ENCODE results near the gene MACROD2.

MACROD2 gene

DNA sequence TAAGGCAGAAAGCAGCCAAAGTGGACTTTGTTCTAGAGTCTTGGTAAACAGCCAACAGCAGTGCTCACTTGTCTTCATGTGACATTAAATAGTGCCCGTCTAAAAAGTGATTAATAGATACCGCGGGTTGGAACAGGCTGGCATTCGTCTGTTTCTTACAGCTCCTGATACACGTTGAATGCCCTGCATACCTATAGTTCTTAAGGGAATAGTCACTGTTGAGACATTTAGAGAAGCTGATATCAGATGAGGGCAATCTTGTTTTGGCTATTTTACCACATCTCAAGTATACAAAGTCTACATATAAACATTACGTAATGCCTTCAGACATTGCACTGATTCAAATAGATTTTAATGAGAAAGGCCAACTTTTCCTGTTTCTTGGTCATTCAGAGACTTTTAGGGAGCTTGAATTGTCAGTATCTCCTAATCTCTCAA is 717.0 kb downstream of the MACROD2 start:
- no peak for DNase-seq (ENCODE audit: low read depth)

DNA sequence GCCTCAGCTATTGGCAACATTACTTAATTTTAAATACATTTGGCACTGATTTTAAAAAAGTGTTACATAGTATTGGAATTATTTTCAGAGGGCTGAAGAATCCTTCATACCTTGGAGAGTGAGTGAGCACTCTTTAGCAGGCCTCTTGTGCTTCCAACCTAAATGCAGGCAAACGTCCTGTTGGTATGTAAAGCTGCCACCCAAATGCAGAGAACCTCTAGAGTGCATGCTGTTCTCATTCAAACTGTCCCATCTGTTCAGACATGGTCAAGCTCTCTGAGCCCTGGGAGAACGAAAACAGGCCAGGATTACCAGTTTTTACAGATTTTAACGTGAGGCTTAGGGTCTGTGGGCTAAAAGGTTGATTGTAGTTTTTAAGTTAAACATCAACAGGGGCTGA is 720.1 kb downstream of the MACROD2 start:
- no peak for DNase-seq (ENCODE audit: low read depth)

DNA sequence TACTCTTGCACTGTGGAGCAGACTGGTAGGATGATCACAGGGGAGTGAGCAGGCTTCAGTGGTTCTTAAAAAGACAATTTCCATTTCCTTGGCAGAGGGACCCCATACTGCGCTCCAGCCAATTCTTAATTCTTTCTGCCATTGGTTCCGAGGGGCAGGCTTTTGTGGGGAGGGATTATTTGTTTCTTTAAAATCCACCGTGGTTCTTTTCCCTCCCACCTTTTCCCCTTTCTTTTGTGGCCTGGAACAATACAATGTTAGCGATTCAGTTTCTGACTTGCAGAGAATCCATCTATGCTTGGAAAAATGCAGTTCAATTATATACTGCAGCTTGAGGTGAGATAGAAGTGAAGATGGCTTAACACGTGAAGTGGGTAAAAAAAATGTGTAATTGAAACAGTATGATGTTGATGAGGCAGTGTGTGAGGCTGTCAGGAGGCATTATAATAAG is 721.1 kb downstream of the MACROD2 start:
- no peak for DNase-seq (ENCODE audit: low read depth)

DNA sequence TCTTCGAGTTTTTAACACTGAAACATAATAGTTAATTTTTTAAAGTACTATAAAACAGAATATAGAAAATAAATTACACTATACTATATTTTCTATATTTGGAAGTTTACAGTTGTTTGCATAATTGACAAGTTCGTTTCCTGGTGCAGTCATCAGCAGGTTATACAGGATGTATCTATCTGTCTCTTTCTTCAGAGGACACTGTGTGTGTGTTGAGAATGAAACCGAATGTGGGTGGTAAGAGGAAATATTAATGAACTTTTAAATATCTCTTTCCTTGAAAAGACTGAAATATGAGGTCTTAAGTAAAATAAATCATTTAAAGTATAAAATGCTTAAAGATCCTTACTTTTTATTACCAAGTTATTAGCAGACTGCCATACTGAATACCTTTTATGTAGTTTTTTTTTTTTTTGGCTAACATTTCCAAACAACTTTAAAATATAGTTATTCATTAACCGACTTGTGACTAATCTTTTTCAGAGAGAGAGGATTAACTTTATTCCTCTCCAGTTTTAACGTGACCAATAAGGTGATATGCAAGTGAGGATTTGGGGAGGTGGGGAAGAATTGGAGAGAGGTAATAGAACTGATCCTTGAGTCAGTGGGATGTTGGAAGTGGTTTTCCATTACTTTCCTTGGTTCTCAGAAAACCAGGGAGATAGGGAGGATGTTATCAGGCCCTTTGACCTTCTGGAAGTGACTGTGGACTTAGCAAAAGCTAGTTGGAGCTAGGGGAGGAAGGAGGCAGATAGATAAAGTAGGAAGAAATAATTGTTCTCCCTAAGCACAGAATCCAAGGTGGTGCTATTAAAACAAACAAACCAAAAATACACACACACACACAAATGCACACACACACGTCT is 722.1 kb downstream of the MACROD2 start:
- no peak for DNase-seq (ENCODE audit: low read depth)

DNA sequence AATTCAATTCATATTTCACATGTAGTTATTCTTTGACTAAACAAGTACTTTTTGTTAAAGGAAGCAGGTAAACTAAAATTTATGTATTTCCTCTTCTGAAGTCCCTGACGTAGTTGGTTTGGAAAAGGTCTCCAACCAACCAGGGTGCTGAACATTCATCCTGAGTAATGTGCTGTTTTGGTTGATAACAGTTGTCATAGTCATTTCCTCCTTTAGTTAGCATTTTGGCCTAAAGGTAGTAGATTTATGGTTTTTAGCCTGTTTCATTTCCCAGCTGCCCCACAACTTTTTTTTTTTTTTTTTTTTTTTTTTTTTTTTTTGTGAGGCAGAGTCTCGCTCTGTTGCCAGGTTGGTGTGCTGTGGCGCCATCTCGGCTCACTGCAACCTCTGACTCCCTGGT is 724.9 kb downstream of the MACROD2 start:
- DNase-seq (ENCODE audit: low read depth), result no peak

DNA sequence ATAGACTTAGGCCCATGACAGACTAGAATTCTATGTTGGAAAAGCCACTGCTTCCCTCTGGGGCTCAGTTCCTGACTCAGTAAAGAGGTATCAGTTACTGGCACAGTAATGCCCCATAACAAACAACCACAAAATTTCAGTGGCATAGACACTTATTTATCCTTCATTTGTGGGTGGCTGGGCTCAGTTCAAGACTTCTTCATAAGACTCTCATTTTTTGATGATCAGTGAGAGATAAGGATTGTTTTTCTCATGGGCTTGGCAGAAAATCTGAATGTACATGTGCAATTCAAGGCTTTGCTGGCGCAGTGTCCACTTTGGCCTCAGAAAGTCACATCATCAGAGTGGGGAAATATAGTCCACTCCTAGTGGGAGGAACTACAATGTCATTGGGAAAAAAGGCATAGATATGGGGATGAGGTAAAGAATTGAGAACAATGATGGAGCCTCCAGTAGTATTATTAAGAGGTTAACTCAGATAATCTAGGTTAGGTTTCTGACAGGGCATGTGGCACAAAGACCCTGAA is 726.7 kb downstream of the MACROD2 start:
- no peak for DNase-seq (ENCODE audit: low read depth)

DNA sequence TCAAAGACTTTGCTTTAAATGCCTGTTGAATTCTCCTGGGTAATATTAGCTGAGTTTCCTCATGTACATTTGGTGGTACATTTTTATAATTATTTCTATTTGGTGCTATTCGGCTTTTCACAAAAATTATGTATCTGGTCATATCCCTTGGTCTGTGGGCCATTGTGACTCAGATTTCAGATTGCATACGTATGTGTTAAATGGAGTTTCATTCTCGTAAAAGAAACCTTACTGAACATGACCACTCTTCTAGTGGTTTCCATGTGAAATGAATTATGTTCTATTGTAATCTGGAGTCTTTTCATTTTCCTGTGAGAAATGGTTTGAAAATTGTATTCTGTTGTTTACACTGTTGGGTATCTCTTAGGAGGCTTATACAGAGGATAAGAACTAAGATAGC is 728.3 kb downstream of the MACROD2 start:
- no peak for DNase-seq (ENCODE audit: low read depth)

DNA sequence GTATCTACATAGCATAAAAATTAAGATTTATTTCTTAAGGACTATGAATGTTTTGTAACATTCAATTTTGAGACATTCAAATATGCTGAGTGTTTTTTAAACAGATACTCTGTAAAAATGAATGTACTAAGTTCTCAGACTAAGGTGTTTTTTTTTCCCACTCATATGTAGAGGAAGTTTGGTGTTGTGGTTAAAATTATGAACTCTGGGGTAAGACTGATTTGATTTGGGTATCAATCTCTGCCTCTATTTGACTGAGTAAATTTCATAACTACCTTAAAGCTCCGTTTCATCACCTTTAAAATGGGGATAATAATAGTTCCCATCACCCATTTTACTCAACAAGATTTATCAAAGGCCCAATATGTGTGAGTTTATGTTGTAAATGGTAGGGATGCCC is 728.7 kb downstream of the MACROD2 start:
- no peak for DNase-seq (ENCODE audit: low read depth)

DNA sequence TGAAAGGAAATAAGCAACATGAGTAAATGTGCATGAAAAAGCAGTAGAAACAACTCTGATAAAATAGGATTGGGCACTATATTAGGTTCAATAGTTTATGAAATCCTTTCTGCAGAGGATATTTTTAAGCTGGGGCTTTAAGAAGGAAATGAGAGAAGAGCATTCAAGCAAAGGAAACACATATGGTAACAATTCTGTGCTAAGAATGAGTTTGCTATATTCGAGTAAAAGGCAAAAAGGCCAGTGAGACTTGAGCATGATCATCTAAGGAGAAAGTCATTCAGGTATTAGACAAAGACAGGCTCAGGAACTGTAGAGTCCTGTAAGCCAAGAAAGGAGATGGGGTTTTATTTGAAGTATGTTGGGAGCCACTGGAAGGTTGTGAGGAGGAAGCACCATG is 729.2 kb downstream of the MACROD2 start:
- no peak for DNase-seq (ENCODE audit: low read depth)

DNA sequence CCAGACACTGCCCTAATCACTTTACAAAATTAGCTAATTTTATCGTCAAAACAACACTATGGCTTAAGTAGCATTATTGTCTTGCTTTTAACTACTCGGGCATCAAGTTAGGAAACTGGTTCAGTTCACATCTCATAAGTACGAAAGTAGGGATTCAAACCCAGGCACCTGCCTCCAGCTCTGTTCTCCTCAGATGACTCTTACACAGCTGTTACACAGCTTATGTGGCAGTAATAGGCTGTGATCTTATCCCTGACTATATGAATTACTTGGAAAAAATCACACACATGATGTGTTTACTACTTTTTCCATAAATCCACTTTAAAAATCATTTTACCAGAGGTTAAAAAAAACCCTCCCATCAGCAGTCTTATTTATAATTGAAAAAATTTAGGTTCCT is 731.3 kb downstream of the MACROD2 start:
- DNase-seq (ENCODE audit: low read depth), result no peak

DNA sequence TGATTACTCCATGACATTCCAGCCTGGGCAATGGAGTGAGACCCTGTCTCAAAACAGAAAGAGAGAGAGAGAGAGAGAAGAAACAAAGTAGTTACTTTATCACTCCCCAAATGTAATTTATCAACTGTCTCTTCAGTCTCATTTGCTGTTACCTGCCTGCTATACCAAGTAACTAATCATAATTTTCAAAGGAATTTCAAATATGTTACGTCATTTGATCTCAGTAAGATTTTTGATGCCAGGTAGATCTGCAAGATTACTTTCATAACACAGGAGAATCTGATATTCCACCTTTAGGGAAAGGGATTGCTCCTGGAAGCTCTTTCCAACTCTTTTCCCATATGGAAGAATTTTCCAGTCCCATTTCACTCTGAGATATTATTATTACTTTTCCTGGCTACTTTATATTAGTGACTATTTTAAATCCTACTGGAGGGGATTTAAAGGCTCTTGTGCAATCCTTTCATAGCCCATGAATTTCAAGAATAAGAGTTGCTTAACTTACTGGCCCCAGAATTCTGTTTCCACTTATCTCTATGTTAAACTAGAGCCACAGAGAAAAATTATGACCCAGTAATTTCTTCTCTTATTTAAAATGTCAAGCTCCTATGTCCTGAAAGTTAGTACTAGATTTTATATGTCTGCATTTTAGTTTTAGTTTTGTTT is 732.3 kb downstream of the MACROD2 start:
- DNase-seq (ENCODE audit: low read depth), result no peak

DNA sequence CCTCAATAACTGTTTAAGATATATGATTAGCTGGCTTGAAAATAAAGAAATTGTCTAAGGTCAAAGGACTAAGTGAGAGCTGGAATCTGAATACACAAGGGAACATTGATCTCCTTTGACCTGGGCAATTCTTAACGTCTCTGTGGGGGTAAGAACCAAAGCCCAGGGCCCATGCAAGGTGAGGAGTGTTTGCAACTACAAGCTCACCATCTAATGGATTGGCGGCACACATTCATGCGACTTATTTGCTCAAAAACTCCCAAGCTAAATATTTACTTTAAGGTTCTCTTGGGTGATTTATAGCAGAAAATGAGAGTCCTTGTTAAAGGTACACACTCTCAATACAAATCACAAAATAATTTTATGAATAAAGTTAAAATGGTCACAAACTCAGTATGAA is 734.1 kb downstream of the MACROD2 start:
- DNase-seq (ENCODE audit: low read depth), result no peak

DNA sequence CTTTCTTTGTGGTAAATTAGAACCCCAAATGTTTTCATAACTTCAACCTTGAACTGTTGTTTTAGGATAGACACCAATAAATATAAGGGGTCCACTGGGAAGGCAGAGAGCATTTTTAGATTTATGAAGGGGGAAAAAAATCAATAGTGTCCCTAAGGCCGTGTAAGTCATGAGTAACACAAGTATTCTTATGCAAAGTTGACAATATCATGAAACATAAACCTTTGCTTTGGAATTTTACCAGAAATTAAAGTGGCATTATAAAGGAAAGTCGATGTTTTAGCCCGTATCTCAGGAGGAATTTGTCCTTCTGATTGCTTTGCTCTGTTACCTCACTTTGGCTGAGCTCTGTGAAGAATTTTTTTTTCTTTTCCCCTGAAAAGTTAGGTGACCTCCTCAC is 737.0 kb downstream of the MACROD2 start:
- DNase-seq (ENCODE audit: low read depth), result no peak

DNA sequence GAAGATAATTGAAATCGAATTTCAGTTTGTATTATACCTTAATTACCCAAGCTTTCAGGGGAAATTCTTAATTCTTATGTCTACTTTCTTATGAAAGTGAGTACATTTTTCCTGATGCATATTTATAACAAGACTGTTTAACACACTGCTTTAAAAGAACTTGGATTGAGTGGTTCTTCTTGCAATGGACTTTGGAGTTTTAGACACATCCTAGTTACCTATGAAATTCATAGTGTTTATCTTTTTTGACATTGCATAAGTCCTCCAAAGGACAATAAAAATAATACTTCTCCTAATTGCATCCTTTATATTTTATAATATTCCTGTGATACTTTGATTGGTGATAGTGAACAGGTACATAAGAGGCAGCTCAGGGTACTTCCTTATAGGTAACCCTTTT is 737.7 kb downstream of the MACROD2 start:
- DNase-seq (ENCODE audit: low read depth), result no peak

DNA sequence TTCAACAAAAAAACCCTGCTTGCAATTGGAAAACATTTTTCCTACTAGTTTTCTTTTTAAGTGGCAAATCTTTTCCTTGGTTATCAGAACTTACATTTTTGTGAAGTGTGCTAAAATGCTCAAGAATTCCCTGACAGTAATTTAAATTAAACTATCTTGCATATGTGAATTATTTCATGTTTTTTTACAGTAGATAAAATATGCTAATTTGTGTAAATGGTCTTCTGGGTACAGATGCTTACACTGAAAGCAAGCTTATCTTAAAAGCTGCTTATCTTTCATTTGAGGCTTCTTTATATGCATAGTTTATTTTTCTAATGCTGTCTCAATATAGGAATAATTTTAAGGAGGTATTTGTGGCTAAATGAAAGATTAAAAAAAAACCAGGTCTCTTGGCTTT is 745.1 kb downstream of the MACROD2 start:
- no peak for DNase-seq (ENCODE audit: low read depth)

DNA sequence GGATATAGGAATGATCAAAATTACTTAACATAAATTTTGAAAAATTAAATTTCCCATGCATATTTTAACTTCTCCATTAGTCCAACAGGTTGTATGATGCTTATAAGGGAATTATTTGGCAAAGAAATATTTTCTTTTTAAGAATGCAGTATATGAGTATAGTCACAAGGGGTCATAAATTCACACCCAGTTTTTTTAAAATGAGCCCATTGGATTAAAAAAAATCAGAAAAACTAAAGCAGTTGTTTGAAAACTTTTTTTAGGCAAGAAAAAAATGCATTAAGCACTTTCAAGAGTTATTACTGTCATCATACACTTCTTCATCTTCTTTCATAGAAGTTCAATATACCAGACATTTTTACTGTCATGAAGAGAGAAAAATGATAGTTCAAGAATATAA is 746.3 kb downstream of the MACROD2 start:
- DNase-seq (ENCODE audit: low read depth), result no peak

DNA sequence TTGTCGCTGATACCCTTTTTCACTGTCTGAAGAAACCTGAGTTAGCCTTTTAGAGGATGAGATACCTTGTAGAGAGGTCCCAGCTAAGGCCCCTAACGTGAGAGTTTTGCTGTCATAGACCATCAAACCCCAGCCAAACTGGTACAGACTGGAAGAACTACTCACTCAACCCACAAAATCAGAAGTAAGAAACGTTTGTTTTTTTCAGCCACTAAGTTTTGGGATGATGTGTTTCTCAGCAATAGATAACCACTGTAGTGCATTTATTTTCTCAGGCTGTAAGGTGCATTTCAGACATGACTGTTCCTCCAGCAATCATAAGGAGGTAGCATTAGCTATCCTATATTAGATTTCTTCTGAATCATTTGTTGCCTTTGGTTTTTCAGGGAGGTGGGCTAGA is 749.4 kb downstream of the MACROD2 start:
- no peak for DNase-seq (ENCODE audit: low read depth)

DNA sequence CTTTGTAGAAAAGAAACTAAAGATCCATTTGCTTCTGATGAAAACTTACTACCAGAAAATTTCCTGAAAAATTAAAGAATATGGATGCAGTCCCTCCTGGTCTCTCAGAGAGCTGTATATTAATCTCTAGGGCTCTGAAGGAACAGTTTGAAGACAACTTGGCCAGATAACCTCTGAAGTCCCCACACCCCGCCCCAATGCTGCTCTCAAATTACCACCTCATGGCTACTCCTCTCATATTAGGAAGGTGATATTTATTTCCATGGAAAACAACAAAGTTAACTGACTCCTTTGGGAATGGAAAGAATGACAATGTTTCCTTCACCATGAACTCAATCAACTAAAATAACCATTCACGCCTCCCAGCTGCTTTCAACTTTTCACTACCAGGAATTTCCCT is 750.5 kb downstream of the MACROD2 start:
- DNase-seq (ENCODE audit: low read depth), result no peak

DNA sequence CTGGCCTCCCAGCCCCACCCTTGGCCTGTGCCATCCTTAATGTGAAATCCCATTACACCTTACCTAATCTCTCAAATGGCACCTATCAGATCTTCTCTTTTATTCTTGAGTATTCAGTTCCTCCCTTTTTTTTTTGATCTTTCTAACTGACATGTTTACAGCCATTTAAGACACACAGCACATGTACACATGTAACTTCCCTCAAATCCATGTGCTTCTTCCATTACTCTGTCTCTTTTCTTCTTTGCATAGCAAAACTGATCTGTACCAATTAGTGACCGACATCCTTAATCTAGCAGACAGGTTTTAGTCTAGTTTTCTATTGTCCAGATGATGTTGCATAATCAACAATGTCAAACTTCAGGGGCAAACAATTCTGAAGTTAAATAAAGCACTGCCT is 755.9 kb downstream of the MACROD2 start:
- DNase-seq (ENCODE audit: low read depth), result no peak

DNA sequence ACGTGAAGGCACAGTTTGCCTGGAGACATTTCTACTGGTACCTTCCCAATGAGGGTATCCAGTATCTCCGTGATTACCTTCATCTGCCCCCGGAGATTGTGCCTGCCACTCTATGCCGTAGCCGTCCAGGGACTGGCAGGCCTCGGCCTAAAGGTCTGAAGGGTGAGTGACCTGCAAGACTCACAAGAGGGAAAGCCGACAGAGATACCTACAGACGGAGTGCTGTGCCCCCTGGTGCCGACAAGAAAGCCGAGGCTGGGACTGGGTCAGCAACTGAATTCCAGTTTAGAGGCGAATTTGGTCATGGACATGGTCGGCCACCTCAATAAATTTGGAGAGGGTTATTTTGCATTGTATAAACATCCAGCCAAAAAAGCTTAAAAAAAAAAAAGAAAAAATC is 762.4 kb downstream of the MACROD2 start:
- DNase-seq (ENCODE audit: low read depth), result no peak

DNA sequence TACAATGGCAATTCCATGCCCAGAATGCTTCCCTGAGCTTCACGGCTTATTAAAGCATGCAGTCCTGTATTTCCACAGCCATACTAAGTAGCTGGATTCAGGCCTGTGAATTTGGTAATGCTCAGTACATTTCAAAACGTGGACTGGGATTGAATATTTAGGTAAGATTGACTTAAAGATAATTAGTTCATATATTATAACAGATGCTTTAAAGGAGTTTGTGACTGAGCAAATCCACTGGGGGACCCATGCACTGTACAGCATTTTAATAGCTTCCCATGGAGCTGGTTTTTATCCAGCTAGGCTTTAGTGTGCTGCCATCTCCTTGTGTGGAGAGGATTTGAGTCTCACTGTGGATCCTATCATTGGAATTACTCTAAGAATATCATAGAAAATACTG is 763.0 kb downstream of the MACROD2 start:
- no peak for DNase-seq (ENCODE audit: low read depth)

DNA sequence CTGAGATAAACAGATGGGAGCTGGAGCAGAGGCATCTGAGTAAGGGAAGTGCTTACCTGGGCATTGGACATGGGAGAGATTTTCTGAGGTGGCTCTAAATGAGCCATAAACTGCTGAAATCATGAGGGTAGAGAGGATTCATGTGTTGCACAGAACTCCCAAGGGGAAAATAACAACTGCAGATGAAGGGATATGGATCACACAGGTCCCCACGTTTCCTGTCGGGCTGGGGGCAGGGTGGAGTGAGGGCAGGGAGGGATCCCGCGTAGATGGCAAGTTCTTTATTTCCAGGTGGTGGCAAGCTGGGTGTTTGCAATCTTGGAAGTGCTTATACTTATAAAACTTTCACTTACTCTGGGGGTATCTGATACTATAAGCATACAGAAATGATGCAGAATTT is 764.7 kb downstream of the MACROD2 start:
- no peak for DNase-seq (ENCODE audit: low read depth)

DNA sequence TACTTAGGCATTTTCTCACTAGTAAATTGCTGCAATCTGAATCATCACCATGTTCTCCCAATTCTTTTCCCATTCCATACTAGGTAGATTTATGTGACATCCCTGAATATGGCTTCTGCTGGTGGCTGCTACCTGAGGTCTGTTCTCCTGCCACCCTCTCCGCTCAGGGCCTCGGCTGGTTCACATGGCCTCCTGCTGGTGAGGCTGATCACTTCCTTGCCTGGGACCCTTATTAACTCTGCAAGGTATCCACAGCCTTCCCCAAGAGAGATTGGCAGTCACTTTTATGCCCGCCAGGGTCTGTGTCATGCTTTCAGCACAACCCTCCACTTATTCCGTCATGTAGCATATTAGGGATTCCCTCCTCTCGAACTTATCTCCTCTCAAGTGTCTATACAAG is 766.6 kb downstream of the MACROD2 start:
- no peak for DNase-seq (ENCODE audit: low read depth)
